ENCODE measurements around the gene CNPY2.

GRCh38 chr12:56282030-56282429 lies 33.8 kb downstream of the CNPY2 start:
- TF ChIP-seq, protein P1, sequence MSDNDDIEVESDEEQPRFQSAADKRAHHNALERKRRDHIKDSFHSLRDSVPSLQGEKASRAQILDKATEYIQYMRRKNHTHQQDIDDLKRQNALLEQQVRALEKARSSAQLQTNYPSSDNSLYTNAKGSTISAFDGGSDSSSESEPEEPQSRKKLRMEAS (IDR thresholded peaks at IDR 0.05), result no peak
- TF ChIP-seq SOX13 (IDR thresholded peaks at IDR 0.05), result no peak
- TF ChIP-seq SOX13 (CRISPR knock-in tag; conservative IDR thresholded peaks at IDR 0.05 in 1 of 2, IDR thresholded peaks at IDR 0.05 in 1 of 2), result no peak
- TF ChIP-seq, protein P2, sequence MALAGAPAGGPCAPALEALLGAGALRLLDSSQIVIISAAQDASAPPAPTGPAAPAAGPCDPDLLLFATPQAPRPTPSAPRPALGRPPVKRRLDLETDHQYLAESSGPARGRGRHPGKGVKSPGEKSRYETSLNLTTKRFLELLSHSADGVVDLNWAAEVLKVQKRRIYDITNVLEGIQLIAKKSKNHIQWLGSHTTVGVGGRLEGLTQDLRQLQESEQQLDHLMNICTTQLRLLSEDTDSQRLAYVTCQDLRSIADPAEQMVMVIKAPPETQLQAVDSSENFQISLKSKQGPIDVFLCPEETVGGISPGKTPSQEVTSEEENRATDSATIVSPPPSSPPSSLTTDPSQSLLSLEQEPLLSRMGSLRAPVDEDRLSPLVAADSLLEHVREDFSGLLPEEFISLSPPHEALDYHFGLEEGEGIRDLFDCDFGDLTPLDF (CRISPR knock-in tag; IDR thresholded peaks at IDR 0.05), result no peak
- TF ChIP-seq BRCA1 (CRISPR knock-in tag; IDR thresholded peaks at IDR 0.05), result no peak
- TF ChIP-seq, protein P3, sequence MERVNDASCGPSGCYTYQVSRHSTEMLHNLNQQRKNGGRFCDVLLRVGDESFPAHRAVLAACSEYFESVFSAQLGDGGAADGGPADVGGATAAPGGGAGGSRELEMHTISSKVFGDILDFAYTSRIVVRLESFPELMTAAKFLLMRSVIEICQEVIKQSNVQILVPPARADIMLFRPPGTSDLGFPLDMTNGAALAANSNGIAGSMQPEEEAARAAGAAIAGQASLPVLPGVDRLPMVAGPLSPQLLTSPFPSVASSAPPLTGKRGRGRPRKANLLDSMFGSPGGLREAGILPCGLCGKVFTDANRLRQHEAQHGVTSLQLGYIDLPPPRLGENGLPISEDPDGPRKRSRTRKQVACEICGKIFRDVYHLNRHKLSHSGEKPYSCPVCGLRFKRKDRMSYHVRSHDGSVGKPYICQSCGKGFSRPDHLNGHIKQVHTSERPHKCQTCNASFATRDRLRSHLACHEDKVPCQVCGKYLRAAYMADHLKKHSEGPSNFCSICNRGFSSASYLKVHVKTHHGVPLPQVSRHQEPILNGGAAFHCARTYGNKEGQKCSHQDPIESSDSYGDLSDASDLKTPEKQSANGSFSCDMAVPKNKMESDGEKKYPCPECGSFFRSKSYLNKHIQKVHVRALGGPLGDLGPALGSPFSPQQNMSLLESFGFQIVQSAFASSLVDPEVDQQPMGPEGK (CRISPR knock-in tag; IDR thresholded peaks at IDR 0.05), result no peak

Data from HepG2 (cell line).